Stimulated activated CD8-positive, alpha-beta memory T cell treated with anti-CD3 and anti-CD28 coated beads, Interleukin-7, amount 100 ng/mL, for 4 hours (primary cell): ENCODE results near the gene SEMA5A.

Source experiments
- DNase-seq, 2 donors: peaks; one replicate each; pipeline ENCODE4 v3.0.0-alpha.2; 2020; ENCODE audit warnings: low read depth in 2 of 2

Gene SEMA5A

GRCh38 chr5:9218358-9218757, 327.5 kb downstream of the SEMA5A start:
- DNase-seq = no peak

- DNase-seq = no peak
Measured at GRCh38 chr5:9212605-9213004, 333.3 kb downstream of the SEMA5A start.

- DNase-seq = no peak
Measured at GRCh38 chr5:9209846-9210492, 335.9 kb downstream of the SEMA5A start.

- no peak for DNase-seq
Measured at GRCh38 chr5:9207817-9208418, 338.0 kb downstream of the SEMA5A start.

- DNase-seq = no peak
Measured at GRCh38 chr5:9202636-9203035, 343.2 kb downstream of the SEMA5A start.

GRCh38 chr5:9201761-9202160, 344.1 kb downstream of the SEMA5A start:
- no peak for DNase-seq

- no peak for DNase-seq
Measured at GRCh38 chr5:9201011-9201410, 344.9 kb downstream of the SEMA5A start.

GRCh38 chr5:9198394-9198793, 347.5 kb downstream of the SEMA5A start:
- DNase-seq = no peak

GRCh38 chr5:9197881-9198260, 348.0 kb downstream of the SEMA5A start:
- no peak for DNase-seq

GRCh38 chr5:9196403-9197227, 349.3 kb downstream of the SEMA5A start:
- DNase-seq = no peak

GRCh38 chr5:9194509-9194908, 351.4 kb downstream of the SEMA5A start:
- no peak for DNase-seq

- no peak for DNase-seq
Measured at GRCh38 chr5:9192266-9192665, 353.6 kb downstream of the SEMA5A start.

GRCh38 chr5:9189681-9190080, 356.2 kb downstream of the SEMA5A start:
- DNase-seq = no peak

GRCh38 chr5:9188956-9189355, 356.9 kb downstream of the SEMA5A start:
- no peak for DNase-seq

GRCh38 chr5:9188131-9188530, 357.7 kb downstream of the SEMA5A start:
- DNase-seq = no peak

- DNase-seq = no peak
Measured at GRCh38 chr5:9187614-9188013, 358.3 kb downstream of the SEMA5A start.

GRCh38 chr5:9186069-9186468, 359.8 kb downstream of the SEMA5A start:
- no peak for DNase-seq

GRCh38 chr5:9183992-9184391, 361.9 kb downstream of the SEMA5A start:
- DNase-seq = no peak

- DNase-seq = no peak
Measured at GRCh38 chr5:9182899-9183695, 362.8 kb downstream of the SEMA5A start.

GRCh38 chr5:9176641-9177040, 369.2 kb downstream of the SEMA5A start:
- no peak for DNase-seq

GRCh38 chr5:9174446-9174845, 371.4 kb downstream of the SEMA5A start:
- no peak for DNase-seq
